Measurements from ENCODE around the gene RIMBP2.
"Not testable (repeated sequence)": the region's sequence is repeated elsewhere in the genome, so short reads cannot be mapped to it uniquely, and the experiment has no call there.

The RIMBP2 gene

DNA sequence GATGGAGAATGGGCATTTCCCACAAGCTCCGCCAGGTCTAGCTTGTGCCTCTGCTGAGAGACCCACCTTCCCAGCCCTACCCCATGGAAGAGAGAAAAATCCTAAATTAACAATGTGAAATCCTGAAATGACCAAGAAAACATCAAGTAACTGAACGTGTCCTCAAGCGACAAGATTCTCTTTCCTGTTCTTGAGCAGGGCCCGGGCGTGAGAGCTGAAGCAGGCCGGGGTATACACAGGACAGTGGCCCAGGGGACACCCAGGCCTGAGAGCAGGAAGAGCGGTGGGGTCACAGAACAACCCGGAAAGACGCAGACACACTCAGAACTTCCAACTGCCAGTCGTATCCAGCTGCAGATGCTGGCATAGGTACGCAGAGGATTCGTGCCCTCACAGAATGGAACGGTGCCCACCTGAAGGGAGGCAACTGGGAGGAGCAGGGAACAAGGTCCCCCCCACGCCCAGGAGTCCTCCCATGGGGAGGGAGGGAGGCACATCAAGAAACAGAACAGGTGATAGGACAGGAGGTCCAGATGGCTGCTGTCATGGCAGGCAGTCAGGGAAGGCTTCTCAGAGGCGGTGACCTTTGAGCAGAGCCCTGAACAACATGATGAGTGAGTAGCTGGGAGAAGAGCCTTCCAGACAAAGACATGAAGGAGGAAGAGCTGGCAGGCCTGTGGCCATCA is 9.1 kb downstream of the RIMBP2 start:
- DNase-seq (ENCODE audit: low spot score), result no peak

DNA sequence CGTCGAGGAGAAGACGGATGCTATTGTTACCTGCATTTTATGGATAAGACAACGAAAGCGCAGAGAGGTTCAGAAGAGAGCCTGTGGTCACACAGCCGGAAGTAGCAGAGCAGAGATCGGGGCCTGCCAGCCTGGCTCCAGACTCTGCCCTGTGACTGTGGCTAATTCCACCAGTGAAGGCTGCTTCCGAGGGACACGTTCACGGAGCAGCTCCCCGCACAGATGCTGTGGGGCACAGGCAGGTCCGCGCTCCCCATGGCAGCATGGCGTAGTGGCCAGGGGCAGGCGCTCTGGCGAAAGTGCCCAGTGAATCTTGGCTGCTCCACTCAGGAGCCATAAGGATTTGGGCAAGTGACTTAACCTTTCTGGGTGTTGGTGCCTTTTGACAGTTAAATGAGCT is 9.8 kb downstream of the RIMBP2 start:
- DNase-seq (ENCODE audit: low spot score), result no peak

- no peak for DNase-seq (ENCODE audit: low spot score)
Measured at GRCh38 chr12:130705178-130705822, 10.8 kb downstream of the RIMBP2 start.

DNA sequence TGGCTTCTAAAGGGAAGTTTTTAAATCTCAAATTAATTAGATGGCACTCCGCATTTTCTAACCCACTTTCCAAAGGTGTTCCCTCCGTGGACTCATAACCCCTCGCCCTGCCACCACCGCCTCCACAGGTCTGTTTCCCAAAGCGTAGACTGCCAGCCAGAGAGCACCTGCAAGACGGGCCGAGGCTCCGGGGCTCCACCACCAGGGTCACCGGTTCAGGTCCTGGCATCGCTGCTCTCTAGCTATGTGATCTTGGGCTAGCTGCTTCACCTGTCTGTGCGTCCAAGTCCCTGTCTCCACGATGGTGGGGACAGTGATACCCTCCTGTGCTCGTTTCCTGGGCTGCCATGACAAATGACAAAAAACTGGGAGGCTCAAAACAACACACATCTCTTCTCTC is 11.5 kb downstream of the RIMBP2 start:
- DNase-seq (ENCODE audit: low spot score), result no peak

GRCh38 chr12:130703733-130704375 is 12.2 kb downstream of the RIMBP2 start:
- no peak for DNase-seq (ENCODE audit: low spot score)

DNA sequence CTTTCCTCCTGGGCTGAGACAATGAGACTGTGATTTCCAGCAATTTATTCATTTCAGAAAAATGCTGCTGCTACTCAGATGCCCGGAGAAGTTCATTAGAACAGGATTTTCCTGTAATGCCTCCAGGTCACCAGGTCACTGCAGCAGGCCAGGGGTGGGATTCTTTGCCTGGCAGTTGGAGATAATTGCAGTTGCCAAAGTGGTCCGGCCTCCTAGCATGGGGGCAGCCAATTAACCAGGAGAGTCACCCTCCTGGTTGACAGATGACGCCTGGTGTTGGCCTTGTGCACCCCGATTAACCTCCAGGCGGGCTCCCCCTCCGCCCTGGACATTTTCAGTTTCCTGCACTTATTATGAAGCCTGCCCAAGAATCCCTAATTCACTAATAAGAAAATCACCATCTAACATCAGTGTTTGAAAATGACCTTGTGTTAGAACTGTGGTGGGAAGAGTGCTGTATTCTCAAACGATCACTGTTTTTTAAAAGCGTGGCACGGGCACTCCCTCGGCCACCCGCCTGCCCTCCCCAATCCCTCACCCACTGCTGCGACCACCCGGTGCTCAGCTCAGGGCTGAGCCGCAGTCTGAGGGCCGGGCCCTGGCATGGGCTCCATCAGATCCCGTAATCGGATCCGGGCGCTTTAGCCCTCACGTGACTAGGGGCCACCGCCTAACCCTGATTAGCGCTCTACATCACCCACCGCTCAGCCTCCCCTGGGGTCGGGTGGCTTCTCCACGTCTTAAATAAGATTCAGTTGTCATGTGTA is 12.9 kb downstream of the RIMBP2 start:
- no peak for DNase-seq (ENCODE audit: low spot score)

DNA sequence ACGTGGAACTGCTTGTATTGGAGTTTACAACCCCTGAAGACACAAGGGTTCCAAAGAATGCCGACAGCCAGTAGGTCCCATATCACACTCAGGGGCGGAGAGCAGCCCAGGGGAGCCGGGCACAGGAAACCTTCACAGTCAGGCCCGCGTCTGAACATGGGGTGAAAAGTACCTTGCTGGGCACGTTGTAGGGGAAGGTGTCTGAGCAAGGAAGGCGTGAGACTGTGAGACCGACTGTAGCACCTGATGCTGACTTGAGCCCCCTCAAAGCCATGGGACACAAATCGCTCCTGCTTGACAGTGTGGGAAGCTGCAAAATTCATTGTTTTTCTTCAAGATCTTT is 14.7 kb downstream of the RIMBP2 start:
- DNase-seq (ENCODE audit: low spot score), result no peak

DNA sequence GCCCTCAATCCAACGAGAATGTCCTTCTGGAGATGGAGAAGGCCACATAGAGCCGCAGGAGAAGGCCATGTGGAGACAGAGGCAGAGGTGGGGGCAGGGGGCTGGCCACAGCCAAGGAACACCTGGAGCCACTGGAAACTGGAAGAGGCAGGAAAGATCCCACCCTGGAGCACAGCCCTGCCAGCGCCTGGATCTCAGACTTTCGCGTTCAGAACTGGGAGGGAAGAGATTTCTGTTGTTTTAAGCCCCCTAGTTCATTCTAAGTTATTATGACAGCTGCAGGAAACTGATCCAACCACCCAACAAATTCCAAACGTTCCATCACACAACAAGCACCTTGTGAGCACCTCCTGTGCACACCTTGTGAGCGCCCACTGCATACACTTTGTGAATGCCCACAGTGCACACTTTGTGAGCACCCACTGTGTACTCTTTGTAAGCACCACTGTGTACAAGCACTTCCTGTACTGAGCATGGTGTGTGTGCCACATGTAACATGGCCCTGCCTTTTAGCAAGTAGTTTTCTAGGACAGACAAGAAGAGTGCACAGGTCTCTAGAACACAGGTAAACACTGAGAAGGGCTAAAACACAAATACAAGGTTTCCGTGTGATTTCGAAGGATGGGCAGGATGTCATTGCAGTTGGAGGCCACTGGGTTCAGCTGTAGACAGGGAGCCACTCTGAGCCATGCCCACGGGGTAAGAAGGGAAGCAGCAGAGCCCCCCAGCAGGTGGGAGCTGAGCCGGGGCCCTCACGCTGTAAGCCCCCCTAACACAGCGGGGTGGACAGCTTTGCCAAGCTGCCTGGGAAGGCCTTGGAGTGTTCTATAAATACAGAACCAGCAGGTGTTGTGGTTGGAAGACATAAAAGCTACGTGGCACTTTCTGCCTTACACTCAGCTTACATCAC is 15.4 kb downstream of the RIMBP2 start:
- no peak for DNase-seq (ENCODE audit: low spot score)

- no peak for DNase-seq (ENCODE audit: low spot score)
Measured at GRCh38 chr12:130698106-130698505, 18.0 kb downstream of the RIMBP2 start.

DNA sequence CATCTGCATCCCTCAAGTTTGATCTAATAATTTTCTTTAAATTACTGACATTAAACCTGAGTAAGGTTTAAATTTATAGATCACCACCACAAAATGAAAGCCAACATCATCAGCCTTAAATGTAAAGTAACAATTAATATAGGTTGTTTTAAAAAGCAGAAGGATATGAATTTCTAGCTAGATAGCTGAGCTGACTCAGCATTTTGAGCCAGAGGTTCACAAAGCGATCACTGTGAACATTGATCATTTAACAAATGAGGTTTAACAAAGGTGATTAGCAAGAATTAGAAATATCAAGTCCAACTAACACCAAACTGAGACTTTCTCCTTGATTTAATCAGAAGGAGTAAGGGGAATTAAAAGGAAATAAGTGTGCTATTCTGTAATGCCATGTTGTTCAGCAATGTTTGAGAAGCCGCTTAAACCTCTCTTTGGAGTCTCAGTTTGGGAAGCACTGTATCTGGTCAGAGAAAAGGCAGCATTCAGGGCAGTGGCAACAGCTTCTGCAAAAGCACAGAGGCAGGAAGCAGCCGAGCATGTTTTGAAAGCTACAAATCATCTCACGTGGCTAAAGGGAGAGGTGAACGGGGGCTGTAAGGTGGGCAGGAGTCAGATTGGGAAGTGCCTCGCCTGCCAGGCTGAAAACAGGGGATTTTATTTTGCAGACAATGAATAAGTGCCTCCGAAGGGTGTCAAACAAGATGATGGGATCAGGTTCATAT is 19.6 kb downstream of the RIMBP2 start:
- no peak for DNase-seq (ENCODE audit: low spot score)

DNA sequence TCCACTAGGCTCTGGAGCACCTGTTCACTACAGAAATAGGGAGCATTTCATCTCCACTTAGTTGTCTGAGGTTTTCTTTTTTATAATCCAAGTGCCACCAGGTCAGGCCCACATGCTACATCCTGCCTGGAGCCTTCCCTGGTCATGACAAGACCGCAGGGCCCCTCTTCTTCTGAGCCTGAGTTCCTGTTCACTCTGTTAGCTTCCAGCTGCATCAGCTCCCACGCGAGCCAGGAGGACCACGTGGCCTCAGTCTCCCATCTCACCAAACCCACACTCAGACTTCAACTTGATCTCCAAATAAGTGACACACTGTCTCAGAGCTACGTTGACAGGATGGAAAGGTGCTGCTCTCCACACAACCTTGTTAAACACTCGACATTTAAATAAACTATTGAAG is 21.0 kb downstream of the RIMBP2 start:
- DNase-seq (ENCODE audit: low spot score), result no peak

DNA sequence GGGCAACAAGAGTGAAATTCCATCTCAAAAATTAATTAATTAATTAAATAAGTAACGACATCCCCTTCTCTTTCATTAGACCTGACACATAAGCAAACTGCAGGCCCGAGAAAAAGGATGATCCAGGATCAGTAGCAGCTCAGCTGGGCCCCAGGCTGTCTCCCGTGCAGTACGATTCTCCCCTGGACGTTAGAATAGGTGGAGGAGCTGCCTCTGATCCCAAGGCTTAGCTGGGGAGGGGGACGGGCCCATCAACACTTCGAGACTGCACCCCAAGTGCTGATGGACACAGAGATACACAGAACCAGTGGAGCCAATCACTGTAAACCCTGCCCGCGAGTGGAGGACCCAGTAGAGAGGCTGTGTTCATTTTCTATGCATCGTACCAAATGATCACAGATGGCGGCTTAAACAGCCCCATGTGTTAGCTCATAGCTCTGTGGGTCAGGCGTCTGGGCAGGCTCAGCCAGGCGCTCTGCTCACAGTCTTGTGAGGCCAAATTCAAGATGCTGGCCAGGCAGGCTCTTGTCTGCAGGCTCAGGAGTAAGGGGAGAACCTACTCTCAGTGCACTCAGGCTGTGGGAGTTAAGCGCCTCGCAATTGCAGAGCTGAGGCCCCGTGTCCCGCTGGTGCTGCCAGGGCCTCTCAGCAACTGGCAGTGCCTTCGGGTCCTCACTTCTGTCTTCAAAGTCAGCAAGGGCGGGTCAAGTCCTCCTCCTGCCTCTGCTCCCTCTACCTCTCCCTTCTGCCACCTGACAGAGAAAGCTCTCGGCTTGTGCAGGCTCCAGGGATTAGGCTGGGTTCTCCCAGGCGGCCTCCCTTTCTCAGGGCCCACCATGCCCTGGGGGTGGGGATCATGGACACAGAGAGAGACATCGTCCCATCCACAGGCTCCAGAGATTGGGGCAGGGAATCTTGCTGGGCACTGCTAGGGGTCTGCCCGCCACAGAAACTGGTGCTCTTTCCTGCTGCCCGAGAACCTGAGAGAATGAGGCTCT is 26.4 kb downstream of the RIMBP2 start:
- DNase-seq (ENCODE audit: low spot score), result no peak

DNA sequence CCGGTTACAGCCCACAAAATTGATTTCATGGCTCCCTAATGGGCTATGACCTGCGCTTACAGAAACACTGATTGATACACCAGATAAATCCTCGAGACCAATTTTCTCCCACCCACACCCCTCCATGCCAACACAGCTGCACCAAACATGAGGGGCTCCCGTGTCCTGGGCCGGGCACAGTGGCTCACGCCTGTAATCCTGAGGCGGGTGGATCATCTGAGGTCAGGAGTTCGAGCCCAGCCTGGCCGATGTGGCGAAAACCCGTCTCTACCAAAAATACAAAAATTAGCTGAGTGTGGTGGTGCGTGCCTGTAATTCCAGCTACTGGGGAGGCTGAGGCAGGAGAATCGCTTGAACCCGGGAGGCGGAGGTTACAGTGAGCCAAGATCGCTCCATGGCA is 27.1 kb downstream of the RIMBP2 start:
- DNase-seq (ENCODE audit: low spot score), result not testable (repeated sequence)

DNA sequence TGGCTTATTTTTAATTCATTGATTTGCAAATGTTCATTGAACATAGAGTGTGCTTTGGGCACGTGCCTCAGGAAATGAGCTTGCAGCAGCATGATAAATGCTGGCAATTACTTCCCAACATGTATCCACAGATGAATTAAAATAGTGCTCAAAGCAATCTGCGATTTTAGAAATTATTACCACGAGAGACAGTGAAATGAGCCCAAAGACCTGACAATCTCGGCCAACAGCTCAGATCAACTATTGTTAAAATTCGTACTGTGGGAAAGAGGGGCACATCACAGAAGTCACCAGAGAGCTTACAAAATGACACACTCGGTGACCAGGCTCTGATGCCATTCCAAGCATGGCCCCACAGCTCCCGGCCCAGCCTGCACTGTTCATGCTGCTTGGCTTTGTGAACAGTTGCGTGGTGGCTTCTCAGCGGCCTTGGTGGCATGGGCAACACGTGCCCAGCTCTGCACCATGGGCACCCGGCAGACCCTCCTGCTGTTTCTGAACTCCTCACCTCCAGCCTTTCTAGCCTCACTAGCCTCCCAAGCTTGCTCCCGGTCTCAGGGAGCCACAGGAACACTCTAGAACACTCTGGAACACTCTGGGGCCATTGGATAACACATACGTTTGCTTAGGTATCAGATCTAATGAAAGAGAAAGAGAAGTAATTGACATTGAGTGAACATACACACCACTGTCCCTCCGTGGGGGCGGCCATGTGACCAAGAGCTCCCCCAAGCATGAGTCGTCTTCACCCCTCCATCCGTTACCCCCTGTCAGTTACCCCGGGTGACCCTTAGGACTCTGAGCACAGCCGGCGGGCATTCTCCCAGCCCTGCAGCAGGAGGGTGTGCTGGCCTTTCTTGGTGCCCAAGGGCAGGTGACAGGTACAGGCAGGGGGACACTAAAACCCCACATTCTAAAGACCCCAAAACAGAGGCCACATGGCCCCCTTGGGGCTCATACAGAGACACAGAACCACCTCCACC is 28.0 kb downstream of the RIMBP2 start:
- no peak for DNase-seq (ENCODE audit: low spot score)

DNA sequence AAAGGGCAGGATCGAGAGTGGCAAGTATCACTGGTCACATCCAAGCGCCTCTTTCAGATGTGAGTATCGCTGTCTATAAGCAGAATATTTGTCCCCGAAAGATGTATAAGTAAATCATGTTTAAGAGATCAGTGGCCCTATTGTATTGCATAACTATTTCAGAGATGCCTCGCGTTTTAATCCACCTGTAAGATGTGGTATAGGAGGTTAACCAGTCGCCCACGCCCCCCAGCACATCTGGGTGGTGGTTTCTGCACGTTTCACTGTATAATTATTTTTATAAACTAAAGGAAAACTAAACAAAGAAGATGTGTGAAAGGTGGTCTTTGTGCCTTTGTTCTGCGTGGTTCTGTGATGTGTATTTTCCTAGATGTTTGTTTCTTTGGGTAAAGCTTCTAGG is 28.9 kb downstream of the RIMBP2 start:
- DNase-seq (ENCODE audit: low spot score), result no peak

DNA sequence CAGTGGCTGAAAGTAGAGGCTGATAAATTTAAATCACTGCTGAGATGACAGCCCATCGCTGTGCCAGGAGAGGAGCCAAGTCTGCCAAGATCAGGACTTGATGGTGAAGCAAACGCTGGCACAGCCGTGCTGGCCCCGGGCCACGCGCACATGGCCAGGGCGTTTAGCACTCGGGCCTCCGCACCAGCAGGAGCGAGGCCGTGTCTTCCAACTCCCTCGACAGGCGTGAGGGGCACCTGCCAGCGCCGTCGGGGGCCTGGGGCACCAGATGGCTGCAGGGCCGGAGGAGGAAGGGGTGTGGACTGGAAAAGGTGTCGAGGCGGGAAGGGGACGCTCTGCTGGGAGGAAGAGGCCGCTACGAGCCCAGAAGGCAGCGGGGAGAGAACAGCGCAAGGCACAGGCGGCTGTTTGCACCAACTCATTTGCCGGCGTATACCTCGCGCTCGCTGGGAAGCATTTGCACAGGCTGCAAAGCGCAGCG is 29.5 kb downstream of the RIMBP2 start:
- no peak for DNase-seq (ENCODE audit: low spot score)

GRCh38 chr12:130685850-130686249 is 30.2 kb downstream of the RIMBP2 start:
- DNase-seq (ENCODE audit: low spot score), result no peak

- DNase-seq (ENCODE audit: low spot score), result no peak
Measured at GRCh38 chr12:130685250-130685787, 30.8 kb downstream of the RIMBP2 start.
